Upper lobe of left lung (tissue), 4 donors: Measurements from ENCODE around the gene HPCAL1.

Experiments
- CTCF ChIP-seq, 6 experiments: fragments of 450-650 bp in 4 of 6; fragments of 200-600 bp in 2 of 6; sonication (generic) in 2 of 6; IDR thresholded peaks; one replicate each; pipeline ENCODE4 v1.5.1; 2016 to 2019; ENCODE audit warnings: antibody characterized with exemption in 6 of 6
- POLR2A ChIP-seq, 4 donors: fragments of 450-650 bp; IDR thresholded peaks; one replicate each; pipeline ENCODE4 v1.5.1; 2016 to 2017; ENCODE audit warnings: antibody characterized with exemption in 4 of 4, mild to moderate bottlenecking in 2 of 4

GRCh38 chr2:10293603-10294002 lies 9.1 kb upstream of the HPCAL1 start:
- TF ChIP-seq POLR2A (IDR thresholded peaks at IDR 0.05) (no peak), CTCF (IDR thresholded peaks at IDR 0.05) (no peak)
